Omental fat pad (tissue), 4 donors: Measurements from ENCODE around the gene DNAI2. TPM values are rescaled to one million over a fixed set of nuclear protein-coding genes. Genes with fewer than 3 reads are reported as not detected.

Experiments
- ATAC-seq: fragments of 150-250 bp; one replicate; pipeline ENCODE4 v1.9.1; 2016; ENCODE audit warnings: mild to moderate bottlenecking, moderate library complexity; ENCODE audit not compliant: low FRiP score
- DNase-seq: peaks from one replicate; pipeline ENCODE4 v3.0.0-alpha.2; 2019; ENCODE audit warnings: low spot score
- total RNA-seq, 4 donors: library from RNA; depleted of rRNA; stranded (reverse); fragments of >200 nt; gene quantifications; one replicate each; pipeline ENCODE4 v1.1.0, GENCODE V29; 2016
- TF ChIP-seq, protein P1 (sequence below), 3 donors: fragments of 450-650 bp; IDR thresholded peaks; one replicate each; pipeline ENCODE4 v1.5.1; 2016 to 2017; ENCODE audit warnings: antibody characterized with exemption in 3 of 3, mild to moderate bottlenecking in 3 of 3, moderate library complexity in 2 of 3

The DNAI2 gene
- total RNA-seq, 4 donors from 2014 or later, result not detected

GRCh38 chr17:74245145-74245831 is 28.7 kb upstream of the DNAI2 start:
- ATAC-seq (no peak), DNase-seq (no peak)
- TF ChIP-seq, protein P1, sequence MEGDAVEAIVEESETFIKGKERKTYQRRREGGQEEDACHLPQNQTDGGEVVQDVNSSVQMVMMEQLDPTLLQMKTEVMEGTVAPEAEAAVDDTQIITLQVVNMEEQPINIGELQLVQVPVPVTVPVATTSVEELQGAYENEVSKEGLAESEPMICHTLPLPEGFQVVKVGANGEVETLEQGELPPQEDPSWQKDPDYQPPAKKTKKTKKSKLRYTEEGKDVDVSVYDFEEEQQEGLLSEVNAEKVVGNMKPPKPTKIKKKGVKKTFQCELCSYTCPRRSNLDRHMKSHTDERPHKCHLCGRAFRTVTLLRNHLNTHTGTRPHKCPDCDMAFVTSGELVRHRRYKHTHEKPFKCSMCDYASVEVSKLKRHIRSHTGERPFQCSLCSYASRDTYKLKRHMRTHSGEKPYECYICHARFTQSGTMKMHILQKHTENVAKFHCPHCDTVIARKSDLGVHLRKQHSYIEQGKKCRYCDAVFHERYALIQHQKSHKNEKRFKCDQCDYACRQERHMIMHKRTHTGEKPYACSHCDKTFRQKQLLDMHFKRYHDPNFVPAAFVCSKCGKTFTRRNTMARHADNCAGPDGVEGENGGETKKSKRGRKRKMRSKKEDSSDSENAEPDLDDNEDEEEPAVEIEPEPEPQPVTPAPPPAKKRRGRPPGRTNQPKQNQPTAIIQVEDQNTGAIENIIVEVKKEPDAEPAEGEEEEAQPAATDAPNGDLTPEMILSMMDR (IDR thresholded peaks at IDR 0.05), result no peak

GRCh38 chr17:74245871-74246270 is 28.2 kb upstream of the DNAI2 start:
- no peak for ATAC-seq
- DNase-seq, result no peak
- TF ChIP-seq, protein P1 (IDR thresholded peaks at IDR 0.05), result no peak

DNA sequence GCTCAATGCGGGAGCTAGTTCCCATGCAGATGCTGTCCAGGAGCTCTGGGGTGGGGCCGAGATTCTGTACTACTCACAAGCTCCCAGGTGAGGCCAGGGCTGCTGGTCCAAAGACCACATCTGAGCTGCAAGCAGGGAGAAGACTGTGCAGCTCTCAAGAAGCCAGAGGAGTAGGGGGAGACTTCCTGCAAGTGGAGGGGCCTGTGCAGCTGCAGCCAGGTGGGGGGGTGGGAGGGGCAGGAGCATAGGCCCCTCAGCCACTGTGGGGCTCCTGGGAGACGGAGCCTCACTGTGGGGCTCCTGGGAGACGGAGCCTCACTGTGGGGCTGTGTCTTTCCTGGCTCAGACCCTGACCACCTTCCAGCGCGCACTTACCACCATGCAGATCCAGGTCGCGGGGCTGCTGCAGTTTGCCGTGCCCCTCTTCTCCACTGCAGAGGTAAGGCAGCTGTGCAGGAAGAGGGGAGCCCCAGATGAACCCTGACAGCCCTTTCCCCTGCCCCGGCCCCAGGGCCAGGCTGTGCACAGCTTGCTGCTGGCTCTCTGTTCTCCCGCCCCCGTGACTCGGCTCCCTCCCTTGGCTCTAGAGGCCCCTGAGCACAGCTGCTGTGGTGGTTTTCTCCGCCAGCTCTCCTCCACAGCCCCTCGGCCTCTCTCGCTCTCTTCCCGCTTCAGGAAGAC is 24.3 kb upstream of the DNAI2 start:
- no peak for DNase-seq
- TF ChIP-seq, protein P1 (IDR thresholded peaks at IDR 0.05), result no peak
- ATAC-seq, result no peak

DNA sequence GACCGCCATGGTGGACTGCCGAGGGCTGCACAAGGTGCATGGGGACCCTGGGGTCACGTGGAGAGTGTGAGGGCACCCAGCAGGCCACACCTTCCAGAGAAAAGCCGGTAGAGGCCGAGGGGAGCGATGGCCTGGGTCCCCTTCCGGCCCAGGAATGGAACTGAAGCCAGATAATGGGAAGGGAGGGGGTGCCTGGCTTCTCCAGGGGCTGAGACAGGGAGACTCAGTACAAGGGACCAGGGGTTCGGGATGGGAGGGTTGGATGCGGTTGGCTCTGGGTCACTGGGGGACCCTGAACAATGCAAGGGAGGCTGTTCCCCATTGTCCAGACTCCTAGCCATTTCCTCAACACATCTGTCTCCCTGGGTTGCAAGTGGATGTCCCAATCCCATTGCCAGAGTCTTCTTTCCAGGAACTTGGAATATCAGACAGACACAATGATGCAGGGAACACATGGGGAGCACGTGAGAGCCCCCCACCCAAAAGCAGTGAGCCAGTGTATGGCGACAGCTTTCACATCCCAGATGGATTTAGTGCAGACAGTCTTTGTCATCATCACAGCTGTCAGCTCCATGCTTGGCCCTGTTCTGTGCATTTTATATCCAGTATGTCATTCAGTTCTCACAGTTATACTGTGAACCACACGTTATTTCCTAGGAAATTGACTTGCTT is 23.6 kb upstream of the DNAI2 start:
- TF ChIP-seq, protein P1 (IDR thresholded peaks at IDR 0.05), result no peak
- ATAC-seq, result no peak
- no peak for DNase-seq

DNA sequence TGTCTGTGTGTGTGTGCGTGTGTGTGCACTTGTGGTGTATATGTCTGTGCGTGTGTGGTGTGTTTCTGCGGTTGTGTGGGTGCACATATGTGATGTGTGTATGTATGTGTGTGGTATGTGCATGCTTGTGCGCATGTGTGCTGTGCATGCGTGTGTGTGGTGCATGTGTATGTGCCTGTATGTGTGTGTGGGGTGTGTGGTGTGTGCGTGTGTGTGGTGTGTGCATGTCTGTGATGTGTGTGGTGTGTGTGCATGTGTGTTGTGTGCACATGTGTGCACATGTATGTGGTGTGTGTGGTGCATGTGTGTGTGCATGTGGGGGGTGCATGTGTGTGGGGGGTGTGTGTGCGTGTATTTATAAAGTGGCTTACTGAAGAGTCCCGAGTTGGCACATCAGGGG is 23.0 kb upstream of the DNAI2 start:
- no peak for DNase-seq
- TF ChIP-seq, protein P1 (IDR thresholded peaks at IDR 0.05), result no peak
- ATAC-seq, result no peak

GRCh38 chr17:74251569-74251968 is 22.5 kb upstream of the DNAI2 start:
- TF ChIP-seq, protein P1 (IDR thresholded peaks at IDR 0.05), result no peak
- no peak for DNase-seq
- ATAC-seq, result no peak
